Neutrophil (primary cell): ENCODE measurements around the gene GP5.

ENCODE experiments used
- H3K27ac ChIP-seq: fragments of 200-600 bp; sonication (generic); 2 replicates; pipeline ENCODE4 v1.5.1; 2016; ENCODE audit warnings: mild to moderate bottlenecking, moderate library complexity
- H3K27me3 ChIP-seq: fragments of 200-600 bp; sonication (generic); 2 replicates; pipeline ENCODE4 v1.6.0; 2016; ENCODE audit warnings: mild to moderate bottlenecking
- H3K36me3 ChIP-seq: fragments of 200-600 bp; sonication (generic); 2 replicates; pipeline ENCODE4 v1.5.1; 2017
- H3K4me1 ChIP-seq, 2 experiments: fragments of 200-600 bp in 1 of 2; sonication (generic) in 1 of 2; 1 replicate in 1 of 2; 2 replicates in 1 of 2; pipeline versions ENCODE4 v1.5.1 to v1.6.1; 2013 to 2016; ENCODE audit warnings: low read depth in 1 of 2, low read length in 1 of 2, mild to moderate bottlenecking in 1 of 2, moderate library complexity in 1 of 2; ENCODE audit not compliant: control insufficient read depth in 1 of 2, insufficient read depth in 1 of 2
- H3K4me3 ChIP-seq, 2 experiments: fragments of 200-600 bp in 1 of 2; sonication (generic) in 1 of 2; 1 replicate in 1 of 2; 2 replicates in 1 of 2; pipeline ENCODE4 v1.5.1; 2013 to 2016; ENCODE audit warnings: low read depth in 1 of 2, low read length in 1 of 2, mild to moderate bottlenecking in 1 of 2, moderate library complexity in 1 of 2
- H3K9me3 ChIP-seq: fragments of 200-600 bp; sonication (generic); 2 replicates; pipeline ENCODE4 v1.5.1; 2016
- TF ChIP-seq, protein P1 (sequence below): fragments of 200-600 bp; sonication (generic); IDR thresholded peaks from 2 replicates; pipeline ENCODE4 v1.5.1; 2016; ENCODE audit warnings: antibody characterized with exemption

Gene GP5

DNA sequence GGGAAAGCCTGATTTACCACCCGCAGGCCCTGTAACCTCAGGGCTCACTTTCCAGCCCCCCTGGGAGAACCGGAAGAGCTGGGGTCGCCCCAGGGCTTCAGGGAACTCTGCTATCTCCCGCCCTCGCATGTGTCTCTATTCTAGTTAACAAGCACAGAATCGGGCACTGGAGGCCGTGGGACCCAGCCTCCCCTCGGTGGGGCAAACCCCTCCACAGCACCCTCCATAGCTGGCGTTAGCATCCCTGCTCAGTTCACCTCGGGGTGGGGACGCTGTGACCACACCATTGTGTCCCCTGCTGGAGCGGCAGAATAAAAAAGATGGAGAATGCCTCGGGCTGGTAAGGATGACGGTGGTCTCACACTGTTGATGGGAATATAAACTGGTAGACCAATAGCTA lies 26.0 kb downstream of the GP5 start:
- Histone ChIP-seq H3K4me1 (no peaks in the 10 kb centered on the region), H3K4me3 (no peak overlapping the region), H3K36me3 (no peaks in the 10 kb centered on the region), H3K27me3 (peaks cover 54% of the 10 kb centered on the region), H3K27ac (no peak overlapping the region), H3K9me3 (no peaks in the 10 kb centered on the region)
- TF ChIP-seq, protein P1, sequence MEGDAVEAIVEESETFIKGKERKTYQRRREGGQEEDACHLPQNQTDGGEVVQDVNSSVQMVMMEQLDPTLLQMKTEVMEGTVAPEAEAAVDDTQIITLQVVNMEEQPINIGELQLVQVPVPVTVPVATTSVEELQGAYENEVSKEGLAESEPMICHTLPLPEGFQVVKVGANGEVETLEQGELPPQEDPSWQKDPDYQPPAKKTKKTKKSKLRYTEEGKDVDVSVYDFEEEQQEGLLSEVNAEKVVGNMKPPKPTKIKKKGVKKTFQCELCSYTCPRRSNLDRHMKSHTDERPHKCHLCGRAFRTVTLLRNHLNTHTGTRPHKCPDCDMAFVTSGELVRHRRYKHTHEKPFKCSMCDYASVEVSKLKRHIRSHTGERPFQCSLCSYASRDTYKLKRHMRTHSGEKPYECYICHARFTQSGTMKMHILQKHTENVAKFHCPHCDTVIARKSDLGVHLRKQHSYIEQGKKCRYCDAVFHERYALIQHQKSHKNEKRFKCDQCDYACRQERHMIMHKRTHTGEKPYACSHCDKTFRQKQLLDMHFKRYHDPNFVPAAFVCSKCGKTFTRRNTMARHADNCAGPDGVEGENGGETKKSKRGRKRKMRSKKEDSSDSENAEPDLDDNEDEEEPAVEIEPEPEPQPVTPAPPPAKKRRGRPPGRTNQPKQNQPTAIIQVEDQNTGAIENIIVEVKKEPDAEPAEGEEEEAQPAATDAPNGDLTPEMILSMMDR = no peak

DNA sequence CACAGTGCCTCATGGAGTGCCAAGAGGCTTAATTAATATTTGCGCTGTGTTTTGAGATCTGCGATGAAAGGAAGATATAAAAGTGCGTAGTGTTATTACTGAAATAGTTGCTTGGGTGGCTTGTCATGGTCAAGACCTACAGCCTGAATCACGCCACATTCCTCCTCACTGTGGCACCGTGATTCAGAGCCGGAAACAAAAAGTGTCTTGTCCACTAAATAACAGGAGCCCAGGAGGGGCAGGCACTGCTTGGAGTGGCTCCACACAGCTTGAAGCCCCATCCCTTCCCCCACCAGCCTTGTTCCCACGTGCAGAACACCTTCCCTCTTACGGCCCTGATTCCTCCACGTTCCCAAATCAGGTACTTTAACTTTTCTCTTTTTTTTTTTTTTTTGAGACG lies 28.3 kb downstream of the GP5 start:
- no peaks in the 10 kb centered on the region for H3K4me1 ChIP-seq
- H3K27ac ChIP-seq = no peak overlapping the region
- peaks cover 39% of the 10 kb centered on the region for H3K27me3 ChIP-seq
- H3K4me3 ChIP-seq = no peak overlapping the region
- no peaks in the 10 kb centered on the region for H3K36me3 ChIP-seq
- no peaks in the 10 kb centered on the region for H3K9me3 ChIP-seq
- TF ChIP-seq, protein P1 = no peak

DNA sequence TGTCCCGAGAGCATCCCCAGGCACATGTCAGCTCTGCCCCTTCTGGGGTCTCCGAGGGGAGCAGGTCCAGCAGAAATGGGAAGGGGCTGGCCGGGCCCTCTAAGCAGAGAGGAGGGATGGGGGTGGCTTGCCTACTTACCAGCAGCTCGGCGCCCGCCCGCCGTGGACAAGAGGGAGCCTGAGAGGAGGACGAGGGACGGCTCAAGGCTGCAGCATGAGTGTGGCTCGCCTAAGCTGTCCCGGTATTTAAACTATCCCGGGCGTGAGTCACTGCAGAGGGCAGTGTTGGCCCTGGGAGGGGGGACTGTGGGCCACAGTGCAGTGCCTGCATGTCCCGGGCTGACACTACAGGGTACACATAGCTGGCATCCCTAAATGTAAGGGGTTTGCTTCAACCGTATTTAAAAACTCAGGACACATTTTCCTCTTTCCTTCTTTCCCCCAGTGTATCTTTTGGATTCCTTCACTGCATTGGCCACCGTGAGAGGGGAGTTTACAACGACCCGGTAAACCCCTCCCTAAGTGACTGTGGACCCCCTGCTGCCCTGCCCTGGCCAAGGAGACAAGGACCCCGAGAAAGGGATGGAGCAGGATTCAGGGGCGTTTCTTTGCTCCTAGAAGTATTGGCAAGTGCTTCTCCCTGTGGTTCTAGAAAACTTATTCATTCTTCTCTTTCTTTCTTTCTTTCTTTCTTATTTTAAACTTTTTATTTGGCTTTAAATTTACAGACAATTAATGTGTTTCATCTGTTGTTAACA lies 29.4 kb downstream of the GP5 start, which contains the start of gene LRRC15:
Gene LRRC15 (minus strand): TSS at position 222 of the 758 bp plus-strand sequence. CDS start 8,700 bp downstream, outside the sequence.
- Histone ChIP-seq H3K4me1 (no peaks in the 10 kb centered on the region), H3K36me3 (no peaks in the 10 kb centered on the region), H3K27me3 (peaks cover 34% of the 10 kb centered on the region), H3K9me3 (no peaks in the 10 kb centered on the region), H3K4me3 (no peak within 1 kb of the TSS), H3K27ac (no peak within 1 kb of the TSS)
- TF ChIP-seq, protein P1 = no peak

DNA sequence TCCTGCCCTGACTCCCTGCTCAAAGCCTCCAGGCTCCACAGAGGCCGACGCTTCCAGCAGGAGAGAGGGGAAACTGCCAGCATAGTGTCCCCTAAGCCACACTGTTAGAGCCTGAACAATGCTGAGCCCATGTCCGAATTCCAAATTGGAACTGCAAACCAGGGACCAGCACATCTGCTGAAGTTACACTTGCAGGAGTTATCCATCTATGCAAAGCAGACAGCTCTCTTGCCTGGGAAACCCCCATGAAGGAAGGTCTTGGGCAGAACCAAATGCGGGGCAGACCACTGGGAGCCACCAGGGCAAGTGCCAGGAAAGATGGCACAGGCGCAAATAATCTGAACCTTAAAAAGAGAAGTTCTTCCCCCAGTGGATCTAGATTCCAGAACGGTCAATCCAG lies 30.1 kb downstream of the GP5 start:
- TF ChIP-seq, protein P1 = no peak
- Histone ChIP-seq H3K4me3 (no peak overlapping the region), H3K27ac (no peak overlapping the region), H3K36me3 (no peaks in the 10 kb centered on the region), H3K9me3 (no peaks in the 10 kb centered on the region), H3K27me3 (peaks cover 34% of the 10 kb centered on the region), H3K4me1 (no peaks in the 10 kb centered on the region)

DNA sequence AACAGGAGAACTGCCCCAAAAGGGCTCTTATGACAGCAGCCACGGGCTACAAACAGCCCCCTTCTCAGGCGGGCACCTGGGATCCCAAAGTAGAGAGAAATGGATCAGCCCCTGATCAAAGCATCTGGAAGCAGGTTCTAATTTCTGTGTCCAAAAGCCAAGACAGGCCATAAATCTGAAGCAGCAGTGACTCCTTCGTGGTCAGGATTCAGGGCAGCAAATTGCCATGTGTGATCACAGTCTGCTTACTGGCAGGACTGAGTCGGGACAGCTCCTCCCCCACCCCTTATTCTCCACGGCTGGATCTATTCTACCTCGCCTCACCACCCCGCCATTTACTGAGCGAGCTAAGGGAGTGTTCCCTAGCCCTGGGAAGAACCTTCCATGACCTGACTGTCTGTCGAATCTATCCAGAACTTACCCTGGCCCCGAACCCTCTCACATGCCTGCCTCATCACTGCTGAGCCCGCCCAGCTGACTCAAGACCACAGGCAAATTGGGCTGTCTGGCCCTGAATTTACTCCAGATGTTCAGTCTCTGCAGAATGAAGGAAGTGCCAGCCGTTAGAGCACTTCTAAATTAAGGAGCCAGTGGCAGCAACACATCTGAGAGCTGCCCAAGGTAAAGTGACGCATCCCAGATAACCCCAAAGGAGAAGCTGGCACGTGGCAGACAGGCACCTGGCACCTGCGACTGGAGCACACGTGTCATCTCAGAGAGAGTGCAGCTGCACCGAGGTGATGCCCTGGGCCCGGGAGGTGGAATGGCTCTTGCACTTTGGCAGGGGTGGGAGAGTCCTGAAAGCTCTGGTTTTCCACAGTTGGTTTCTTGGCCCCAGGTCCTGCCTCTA lies 30.8 kb downstream of the GP5 start:
- H3K4me3 ChIP-seq = no peak overlapping the region
- TF ChIP-seq, protein P1 = no peak

More for the DNA sequence above, 30.8 kb downstream of the GP5 start:
- H3K36me3 ChIP-seq = no peaks in the 10 kb centered on the region
- no peak overlapping the region for H3K27ac ChIP-seq
- peaks cover 34% of the 10 kb centered on the region for H3K27me3 ChIP-seq
- H3K9me3 ChIP-seq = no peaks in the 10 kb centered on the region
- H3K4me1 ChIP-seq = no peaks in the 10 kb centered on the region
